HCT116 (cell line): ENCODE results near the gene MYLK2.

Experiments used
- CEBPB ChIP-seq: IDR thresholded peaks from 2 replicates; pipeline ENCODE4 v1.6.1; 2012; ENCODE audit warnings: low read depth
- CTCF ChIP-seq, 3 experiments: fragments of 200-600 bp in 1 of 3; sonication (generic) in 1 of 3; IDR thresholded peaks in 2 of 3; conservative IDR thresholded peaks in 1 of 3; 2 replicates each; pipeline ENCODE4 v1.5.1; 2012 to 2017; ENCODE audit warnings: low read depth in 2 of 3, low read length in 2 of 3, antibody characterized with exemption in 1 of 3, borderline replicate concordance in 1 of 3, control low read depth in 1 of 3, mild to moderate bottlenecking in 1 of 3, mixed read lengths in 1 of 3, mixed run types in 1 of 3, moderate library complexity in 1 of 3; ENCODE audit not compliant: insufficient read depth in 1 of 3
- EGR1 ChIP-seq: IDR thresholded peaks from 2 replicates; pipeline ENCODE4 v1.6.1; 2012; ENCODE audit warnings: low read depth
- EZH2 ChIP-seq: fragments of 200-600 bp; sonication (generic); IDR thresholded peaks from 2 replicates; pipeline ENCODE4 v1.6.1; 2017; ENCODE audit warnings: antibody characterized with exemption, mixed run types
- EZH2phosphoT487 ChIP-seq: fragments of 200-600 bp; IDR thresholded peaks from 2 replicates; pipeline ENCODE4 v1.6.1; 2018; ENCODE audit warnings: antibody characterized with exemption, borderline replicate concordance
- POLR2A ChIP-seq: IDR thresholded peaks from 2 replicates; pipeline ENCODE4 v1.7.0; 2011; ENCODE audit warnings: borderline replicate concordance; ENCODE audit not compliant: insufficient read depth, insufficient read length; ENCODE audit errors: extremely low read depth
- SIN3A ChIP-seq: IDR thresholded peaks from 2 replicates; pipeline ENCODE4 v1.6.1; 2012; ENCODE audit warnings: low read depth
- SP1 ChIP-seq: IDR thresholded peaks from 2 replicates; pipeline ENCODE4 v1.6.1; 2012; ENCODE audit warnings: low read depth
- SRF ChIP-seq: IDR thresholded peaks from 2 replicates; pipeline ENCODE4 v1.6.1; 2012; ENCODE audit warnings: low read depth
- YY1 ChIP-seq: IDR thresholded peaks from 2 replicates; pipeline ENCODE4 v1.6.1; 2011; ENCODE audit warnings: low read length, low read depth, moderate library complexity, mild to moderate bottlenecking; ENCODE audit not compliant: insufficient replicate concordance; ENCODE audit errors: extremely low read depth
- TF ChIP-seq, protein P1 (sequence below): IDR thresholded peaks from 2 replicates; pipeline ENCODE4 v1.6.1; 2012

GRCh38 chr20:31839782-31840487 is 20.8 kb downstream of the MYLK2 start:
- TF ChIP-seq EZH2phosphoT487 (no peak), CTCF (IDR thresholded peaks at IDR 0.05 in 2 of 3, conservative IDR thresholded peaks at IDR 0.05 in 1 of 3; ENCODE audit: borderline replicate concordance in 1 of 3, insufficient read depth in 1 of 3, low read depth in 2 of 3, low read length in 2 of 3) (no peak), EZH2 (no peak), POLR2A (no peak), SIN3A (no peak), EGR1 (no peak), CEBPB (no peak), YY1 (no peak), SRF (no peak), SP1 (no peak)
- TF ChIP-seq, protein P1, sequence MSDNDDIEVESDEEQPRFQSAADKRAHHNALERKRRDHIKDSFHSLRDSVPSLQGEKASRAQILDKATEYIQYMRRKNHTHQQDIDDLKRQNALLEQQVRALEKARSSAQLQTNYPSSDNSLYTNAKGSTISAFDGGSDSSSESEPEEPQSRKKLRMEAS = no peak
